ENCODE data around the gene FUT2. TPM values are rescaled to one million over a fixed set of nuclear protein-coding genes. Genes with fewer than 3 reads are reported as not detected.
"Not testable (repeated sequence)": the region's sequence is repeated elsewhere in the genome, so short reads cannot be mapped to it uniquely, and the experiment has no call there.

The FUT2 gene
- total and polyA plus RNA-seq, 2 of the 13 experiments (the other 11 are each of a cell fraction or from before 2014, with no cell fraction given), result 0.07 TPM; not detected in 1

- TF ChIP-seq, protein P1, sequence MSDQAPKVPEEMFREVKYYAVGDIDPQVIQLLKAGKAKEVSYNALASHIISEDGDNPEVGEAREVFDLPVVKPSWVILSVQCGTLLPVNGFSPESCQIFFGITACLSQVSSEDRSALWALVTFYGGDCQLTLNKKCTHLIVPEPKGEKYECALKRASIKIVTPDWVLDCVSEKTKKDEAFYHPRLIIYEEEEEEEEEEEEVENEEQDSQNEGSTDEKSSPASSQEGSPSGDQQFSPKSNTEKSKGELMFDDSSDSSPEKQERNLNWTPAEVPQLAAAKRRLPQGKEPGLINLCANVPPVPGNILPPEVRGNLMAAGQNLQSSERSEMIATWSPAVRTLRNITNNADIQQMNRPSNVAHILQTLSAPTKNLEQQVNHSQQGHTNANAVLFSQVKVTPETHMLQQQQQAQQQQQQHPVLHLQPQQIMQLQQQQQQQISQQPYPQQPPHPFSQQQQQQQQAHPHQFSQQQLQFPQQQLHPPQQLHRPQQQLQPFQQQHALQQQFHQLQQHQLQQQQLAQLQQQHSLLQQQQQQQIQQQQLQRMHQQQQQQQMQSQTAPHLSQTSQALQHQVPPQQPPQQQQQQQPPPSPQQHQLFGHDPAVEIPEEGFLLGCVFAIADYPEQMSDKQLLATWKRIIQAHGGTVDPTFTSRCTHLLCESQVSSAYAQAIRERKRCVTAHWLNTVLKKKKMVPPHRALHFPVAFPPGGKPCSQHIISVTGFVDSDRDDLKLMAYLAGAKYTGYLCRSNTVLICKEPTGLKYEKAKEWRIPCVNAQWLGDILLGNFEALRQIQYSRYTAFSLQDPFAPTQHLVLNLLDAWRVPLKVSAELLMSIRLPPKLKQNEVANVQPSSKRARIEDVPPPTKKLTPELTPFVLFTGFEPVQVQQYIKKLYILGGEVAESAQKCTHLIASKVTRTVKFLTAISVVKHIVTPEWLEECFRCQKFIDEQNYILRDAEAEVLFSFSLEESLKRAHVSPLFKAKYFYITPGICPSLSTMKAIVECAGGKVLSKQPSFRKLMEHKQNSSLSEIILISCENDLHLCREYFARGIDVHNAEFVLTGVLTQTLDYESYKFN (CRISPR knock-in tag; conservative IDR thresholded peaks at IDR 0.05), result 0 out of 2 replicates have a peak, but pooled peaks have one; percentile 19
- TF ChIP-seq ZFX (CRISPR knock-in tag; IDR thresholded peaks at IDR 0.05; ENCODE audit: low read depth), result peak; percentile 13; the same call in 1 of the 2 replicates
- TF ChIP-seq TAF1 (CRISPR knock-in tag; IDR thresholded peaks at IDR 0.05), result 0 out of 2 replicates have a peak, but pooled peaks have one; percentile 21
- TF ChIP-seq POLR2A (IDR thresholded peaks at IDR 0.05; ENCODE audit: insufficient read depth in 1 of 2, low read depth in 2 of 2, low read length in 2 of 2), result peak in 1 of 2 experiments; percentile 30; a peak in 2 of 4 replicates
- TF ChIP-seq, protein P2, sequence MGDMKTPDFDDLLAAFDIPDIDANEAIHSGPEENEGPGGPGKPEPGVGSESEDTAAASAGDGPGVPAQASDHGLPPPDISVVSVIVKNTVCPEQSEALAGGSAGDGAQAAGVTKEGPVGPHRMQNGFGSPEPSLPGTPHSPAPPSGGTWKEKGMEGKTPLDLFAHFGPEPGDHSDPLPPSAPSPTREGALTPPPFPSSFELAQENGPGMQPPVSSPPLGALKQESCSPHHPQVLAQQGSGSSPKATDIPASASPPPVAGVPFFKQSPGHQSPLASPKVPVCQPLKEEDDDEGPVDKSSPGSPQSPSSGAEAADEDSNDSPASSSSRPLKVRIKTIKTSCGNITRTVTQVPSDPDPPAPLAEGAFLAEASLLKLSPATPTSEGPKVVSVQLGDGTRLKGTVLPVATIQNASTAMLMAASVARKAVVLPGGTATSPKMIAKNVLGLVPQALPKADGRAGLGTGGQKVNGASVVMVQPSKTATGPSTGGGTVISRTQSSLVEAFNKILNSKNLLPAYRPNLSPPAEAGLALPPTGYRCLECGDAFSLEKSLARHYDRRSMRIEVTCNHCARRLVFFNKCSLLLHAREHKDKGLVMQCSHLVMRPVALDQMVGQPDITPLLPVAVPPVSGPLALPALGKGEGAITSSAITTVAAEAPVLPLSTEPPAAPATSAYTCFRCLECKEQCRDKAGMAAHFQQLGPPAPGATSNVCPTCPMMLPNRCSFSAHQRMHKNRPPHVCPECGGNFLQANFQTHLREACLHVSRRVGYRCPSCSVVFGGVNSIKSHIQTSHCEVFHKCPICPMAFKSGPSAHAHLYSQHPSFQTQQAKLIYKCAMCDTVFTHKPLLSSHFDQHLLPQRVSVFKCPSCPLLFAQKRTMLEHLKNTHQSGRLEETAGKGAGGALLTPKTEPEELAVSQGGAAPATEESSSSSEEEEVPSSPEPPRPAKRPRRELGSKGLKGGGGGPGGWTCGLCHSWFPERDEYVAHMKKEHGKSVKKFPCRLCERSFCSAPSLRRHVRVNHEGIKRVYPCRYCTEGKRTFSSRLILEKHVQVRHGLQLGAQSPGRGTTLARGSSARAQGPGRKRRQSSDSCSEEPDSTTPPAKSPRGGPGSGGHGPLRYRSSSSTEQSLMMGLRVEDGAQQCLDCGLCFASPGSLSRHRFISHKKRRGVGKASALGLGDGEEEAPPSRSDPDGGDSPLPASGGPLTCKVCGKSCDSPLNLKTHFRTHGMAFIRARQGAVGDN (CRISPR knock-in tag; IDR thresholded peaks at IDR 0.05), result peak; percentile 42
- TF ChIP-seq ZNF263 (CRISPR knock-in tag; IDR thresholded peaks at IDR 0.05), result peak; percentile 97
- no peak for TF ChIP-seq SP1 (IDR thresholded peaks at IDR 0.05)
- 0 out of 2 replicates have a peak, but pooled peaks have one; percentile 8 for TF ChIP-seq SP1 (CRISPR knock-in tag; IDR thresholded peaks at IDR 0.05)
Measured at GRCh38 chr19:48716562-48717291, 21.0 kb downstream of the FUT2 start (continued).

DNA sequence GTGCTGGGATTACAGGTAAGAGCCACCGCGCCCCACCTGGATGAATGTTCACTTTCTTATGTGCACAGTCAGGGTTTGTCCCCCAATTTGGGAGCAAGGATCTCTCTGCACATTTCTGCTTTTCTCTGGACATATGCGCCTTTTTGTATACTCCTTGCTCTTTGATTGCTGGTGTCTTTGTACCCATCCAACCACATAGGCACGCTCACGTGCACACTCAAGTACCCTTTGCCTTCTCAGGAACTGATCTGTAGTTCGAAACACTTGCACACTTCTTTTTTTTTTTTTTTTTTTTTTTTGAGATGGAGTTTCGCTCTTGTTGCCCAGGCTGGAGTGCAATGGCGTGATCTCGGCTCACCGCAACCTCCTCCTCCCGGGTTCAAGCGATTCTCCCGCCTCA is 22.3 kb downstream of the FUT2 start:
- CTCF ChIA-PET (ENCODE audit: low intra/inter-chr PET ratio, low total read pairs), result not testable (repeated sequence)
- BruUV-seq (replicated peaks), result TSS peak; percentile 50

More for the DNA sequence above, 22.3 kb downstream of the FUT2 start:
- H3K27me3 ChIP-seq (ENCODE audit: control insufficient read depth in 1 of 2, insufficient read depth in 2 of 2, low read length in 2 of 2); H4K20me1 ChIP-seq (ENCODE audit: insufficient read depth, low read length); H2AFZ ChIP-seq (ENCODE audit: low read length); DNase-seq (ENCODE audit: low spot score); in situ Hi-C loops (cut with HindIII; ENCODE audit: extremely low pct_ligation_motif_present, low pct_unique_long_range_greater_than_20kb); H3K9me3 ChIP-seq (ENCODE audit: low read length); H3K36me3 ChIP-seq (replicated peaks in 1 of 2; ENCODE audit: control insufficient read depth in 1 of 2, insufficient read depth in 2 of 2, low read length in 2 of 2); H3K79me2 ChIP-seq (ENCODE audit: insufficient read depth, low read length); FAIRE-seq; intact Hi-C loops (cut with micrococcal nuclease; ENCODE audit: unreplicated experiment); ATAC-seq: not testable (repeated sequence)
- POLR2A ChIA-PET, result interaction anchor here (0.7 to 6.3 kb wide), 2 partner anchors 20 to 215 kb away, joined by 3 to 40 read pairs; no protein-coding TSS in a partner anchor
- peaks cover 56% of the 10 kb centered on the region for H3K4me1 ChIP-seq (ENCODE audit: insufficient read depth, low read length)
- H3K9ac ChIP-seq (ENCODE audit: insufficient read depth, low read depth, low read length), result peak overlapping the region; percentile 81; the same call in 1 of the 2 replicates
- H3K27ac ChIP-seq (ENCODE audit: extremely low read length, insufficient read depth, low read length), result peak overlapping the region; percentile 74
- H3K4me2 ChIP-seq (ENCODE audit: low read depth, low read length), result peak overlapping the region; percentile 99
- WGBS (ENCODE audit: low lambda C conversion rate), result 84% methylated on average over 13 of the region's 13 CpGs
- peak overlapping the region in 1 of 3 experiments; percentile 85; a peak in 2 of 6 replicates for H3K4me3 ChIP-seq (replicated peaks in 1 of 3; ENCODE audit: insufficient read depth in 1 of 3, low read depth in 2 of 3, low read length in 3 of 3)
